ENCODE measurements around the gene CHAD.
"Not testable (repeated sequence)": the region's sequence is repeated elsewhere in the genome, so short reads cannot be mapped to it uniquely, and the experiment has no call there.

CHAD gene

GRCh38 chr17:50428126-50428525, 40.6 kb downstream of the CHAD start:
- not testable (repeated sequence) for DNase-seq (ENCODE audit: low read depth)

- DNase-seq (ENCODE audit: low read depth), result peak; percentile 63
These were observed 41.6 kb downstream of the CHAD start for GRCh38 chr17:50426814-50427787.

GRCh38 chr17:50426472-50426782, 42.3 kb downstream of the CHAD start:
- no peak for DNase-seq (ENCODE audit: low read depth)

GRCh38 chr17:50425682-50426471, 42.8 kb downstream of the CHAD start, which contains the start of gene ACSF2:
ACSF2 (plus strand) TSS chr17:50426218; CDS start chr17:50426262, 44 bp downstream.
- peak; percentile 75 for DNase-seq (ENCODE audit: low read depth)

GRCh38 chr17:50424996-50425681, 43.5 kb downstream of the CHAD start:
- no peak for DNase-seq (ENCODE audit: low read depth)

- DNase-seq (ENCODE audit: low read depth), result no peak
These were observed 44.3 kb downstream of the CHAD start for GRCh38 chr17:50424246-50424995.

GRCh38 chr17:50423553-50424159, 45.0 kb downstream of the CHAD start:
- DNase-seq (ENCODE audit: low read depth), result no peak

GRCh38 chr17:50422738-50423137, 45.9 kb downstream of the CHAD start:
- DNase-seq (ENCODE audit: low read depth), result no peak

- no peak for DNase-seq (ENCODE audit: low read depth)
These were observed 47.2 kb downstream of the CHAD start for GRCh38 chr17:50421308-50422051.

GRCh38 chr17:50420419-50421112, 48.1 kb downstream of the CHAD start:
- no peak for DNase-seq (ENCODE audit: low read depth)

GRCh38 chr17:50419577-50419976, 49.1 kb downstream of the CHAD start:
- not testable (repeated sequence) for DNase-seq (ENCODE audit: low read depth)

GRCh38 chr17:50414808-50415207, 53.9 kb downstream of the CHAD start:
- no peak for DNase-seq (ENCODE audit: low read depth)

Data from CMK (cell line).